ENCODE results near the gene WDR72. TPM values are rescaled to one million over a fixed set of nuclear protein-coding genes. Genes with fewer than 3 reads are reported as not detected.
"Not testable (repeated sequence)": the region's sequence is repeated elsewhere in the genome, so short reads cannot be mapped to it uniquely, and the experiment has no call there.

The WDR72 gene
- polyA plus RNA-seq (ENCODE audit: insufficient read length in 4 of 4), result 10 to 100 TPM in 3 of 4 donors, 1 to 10 TPM in 1; 1.2 to 74.3 (median 65.8) TPM

DNA sequence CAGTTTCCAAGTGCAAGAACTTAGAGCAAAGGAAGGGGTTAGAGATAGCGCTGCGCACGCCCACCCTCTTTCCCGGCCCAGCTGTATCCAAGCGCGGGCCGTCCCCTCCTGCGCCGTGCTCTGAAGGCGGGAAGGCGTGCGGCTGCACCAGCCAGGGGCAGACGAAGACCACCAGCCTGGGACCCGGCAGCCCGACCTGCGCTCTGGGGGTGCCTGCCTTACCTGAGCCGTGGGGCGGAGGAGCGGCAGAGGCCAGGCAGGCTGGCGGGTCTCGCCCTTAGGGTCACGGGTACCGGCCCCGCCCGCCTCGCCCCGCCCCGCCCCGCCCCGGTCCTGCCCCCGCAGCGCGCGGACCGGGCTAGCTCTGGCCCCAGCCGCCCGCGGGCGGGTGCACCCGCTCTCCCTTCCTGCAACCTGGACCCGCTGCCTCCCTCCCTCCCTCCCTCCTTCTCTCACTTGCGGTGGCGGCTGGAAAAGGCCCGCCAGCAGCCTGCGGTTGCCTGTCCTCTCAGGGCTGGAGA is at the start of gene WDR72:
TSS of gene WDR72 (minus strand) at position 253 of the 521 bp plus-strand sequence. CDS start 26,514 bp downstream, outside the sequence.
- DNase-seq (ENCODE audit: low read depth in 4 of 4, low spot score in 3 of 4), result no peak

DNA sequence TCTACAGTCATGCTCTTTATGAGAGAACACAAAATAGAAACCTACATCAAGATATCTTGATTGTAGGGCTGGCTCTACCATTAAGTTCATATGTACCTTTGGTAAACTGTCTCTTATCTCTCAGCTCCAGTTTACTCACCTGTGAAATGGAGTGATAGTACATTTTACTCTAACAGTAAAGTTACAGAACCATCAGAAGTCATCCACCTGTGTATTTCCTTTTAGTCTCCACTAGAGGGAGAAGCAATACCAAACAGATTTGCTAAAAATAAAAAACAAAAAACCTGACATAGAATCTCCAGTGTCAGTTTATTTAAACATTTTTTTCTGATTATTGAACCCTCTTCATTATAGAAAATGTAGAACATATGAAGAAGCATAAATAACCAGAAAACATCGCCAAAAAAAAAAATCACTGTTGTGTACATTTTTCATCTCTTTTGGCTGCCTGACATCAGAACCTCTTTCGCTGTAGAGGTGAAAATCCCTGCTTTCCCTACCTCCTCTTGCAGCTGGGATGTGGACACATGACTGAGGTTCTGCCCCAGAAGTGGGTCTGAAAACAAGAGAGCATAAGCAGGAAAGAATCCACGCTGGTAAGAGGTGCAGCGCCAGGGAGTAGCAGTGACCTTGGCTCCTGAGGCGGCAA is 48.7 kb upstream of the WDR72 start:
- DNase-seq (ENCODE audit: low read depth in 4 of 4, low spot score in 3 of 4), result no peak

DNA sequence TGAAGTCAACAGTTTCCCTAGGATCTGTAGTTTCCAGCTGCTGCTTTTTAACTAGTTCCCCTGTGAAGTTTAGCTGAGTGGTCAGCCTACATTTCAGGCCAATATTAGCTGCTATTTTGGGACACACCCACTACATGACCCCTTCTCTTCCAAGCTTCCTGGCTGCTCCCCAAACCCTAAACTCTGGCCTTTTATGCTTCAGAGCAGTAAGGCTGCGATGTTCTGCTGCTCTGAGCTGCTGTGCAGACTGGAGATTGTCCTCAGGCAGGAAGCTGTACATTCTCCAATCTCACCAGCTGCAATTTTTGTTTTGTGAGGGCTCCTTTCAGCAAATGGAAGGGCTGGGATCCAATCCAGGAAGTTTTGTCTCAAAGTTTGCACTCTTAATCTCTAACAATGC is 48.0 kb upstream of the WDR72 start:
- no peak for DNase-seq (ENCODE audit: low read depth in 4 of 4, low spot score in 3 of 4)

DNA sequence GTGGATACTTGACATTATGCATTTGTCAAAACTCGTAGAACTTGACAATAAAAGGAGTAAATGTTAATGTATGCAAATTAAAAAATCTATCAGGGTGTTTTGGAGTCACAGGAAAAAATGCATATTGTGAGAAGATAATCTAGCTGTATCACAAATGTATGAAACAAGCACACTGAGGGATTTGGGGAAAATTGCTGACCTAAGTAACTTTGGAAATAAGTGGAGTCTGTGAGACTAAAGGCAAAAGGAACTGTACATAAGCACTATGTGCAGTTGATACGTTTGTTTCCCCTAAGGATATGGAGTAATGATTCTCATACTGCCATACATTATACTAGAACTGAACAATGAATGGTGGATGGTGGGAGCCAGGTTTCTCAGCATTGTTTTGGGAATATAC is 43.2 kb upstream of the WDR72 start:
- no peak for DNase-seq (ENCODE audit: low read depth in 4 of 4, low spot score in 3 of 4)

DNA sequence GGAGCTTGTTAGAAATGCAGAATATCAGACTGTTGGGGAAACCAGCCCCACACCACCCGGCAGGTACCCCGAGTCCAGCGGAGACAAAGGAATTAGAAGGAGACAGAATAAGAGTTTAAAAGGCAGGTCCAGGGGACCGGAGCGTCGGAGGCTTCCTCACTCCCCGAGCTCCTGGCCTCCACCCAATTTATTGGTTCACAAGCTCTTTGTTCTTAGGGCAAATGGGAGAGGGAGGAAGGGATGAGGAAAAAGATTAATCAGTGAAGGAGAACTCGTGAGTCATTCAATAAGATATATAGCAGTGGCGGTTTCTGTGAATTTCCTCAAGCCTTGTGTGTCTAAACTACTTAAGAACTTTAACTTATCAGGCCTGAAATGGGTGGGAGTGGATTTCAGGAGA is 32.1 kb upstream of the WDR72 start:
- no peak for DNase-seq (ENCODE audit: low read depth in 4 of 4, low spot score in 3 of 4)

DNA sequence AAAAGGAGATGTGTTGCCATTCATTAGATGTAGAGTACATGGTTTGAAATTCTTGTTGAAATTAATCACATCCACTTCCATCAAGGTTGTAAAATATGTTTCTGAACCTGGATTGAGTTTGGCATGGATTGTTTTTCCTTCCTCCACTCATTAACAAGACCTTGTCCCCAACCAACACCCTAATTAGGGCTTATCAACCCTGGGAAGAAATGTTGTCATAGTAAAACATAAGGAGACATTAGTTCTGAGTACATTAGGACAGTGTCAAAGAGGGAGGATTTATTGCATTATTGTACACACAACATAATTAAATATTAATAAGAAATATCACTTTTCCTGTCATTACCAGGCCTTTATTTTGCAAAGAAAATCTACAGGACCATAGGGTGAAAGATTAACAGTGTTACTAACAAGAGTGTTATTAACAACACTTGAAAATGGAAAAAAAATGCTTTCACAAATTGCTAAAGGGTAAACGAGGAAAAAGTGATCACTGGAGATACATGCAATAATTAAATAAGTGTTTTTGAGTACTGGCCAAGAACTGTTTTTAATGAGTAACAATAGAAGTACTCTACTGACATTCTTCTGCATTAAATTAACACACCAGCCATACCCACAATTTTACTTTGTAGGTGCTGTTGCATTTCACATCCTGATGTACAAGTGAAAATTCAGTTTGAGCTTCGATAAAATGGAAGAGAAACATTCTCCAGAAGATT is 30.4 kb upstream of the WDR72 start:
- DNase-seq (ENCODE audit: low read depth in 4 of 4, low spot score in 3 of 4), result no peak

DNA sequence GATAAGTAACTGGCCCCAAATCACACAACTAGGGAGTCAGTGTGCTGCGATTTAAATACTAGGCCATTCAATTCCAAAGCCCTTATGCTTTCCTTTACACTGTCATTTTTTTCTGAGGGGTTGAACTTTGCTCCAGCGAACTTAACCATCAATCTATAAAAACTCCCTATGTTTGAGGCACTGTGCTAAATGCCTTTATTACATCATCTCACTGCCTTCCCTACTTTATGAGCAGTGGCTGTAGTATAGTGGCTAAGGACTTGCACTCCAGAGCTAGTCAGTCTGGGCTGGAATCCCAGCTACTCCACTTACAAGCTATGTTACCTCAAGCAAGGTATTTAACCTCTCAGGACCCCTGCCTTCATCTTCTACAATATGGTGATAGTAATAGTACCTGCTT is 26.9 kb upstream of the WDR72 start:
- DNase-seq (ENCODE audit: low read depth in 4 of 4, low spot score in 3 of 4), result no peak

DNA sequence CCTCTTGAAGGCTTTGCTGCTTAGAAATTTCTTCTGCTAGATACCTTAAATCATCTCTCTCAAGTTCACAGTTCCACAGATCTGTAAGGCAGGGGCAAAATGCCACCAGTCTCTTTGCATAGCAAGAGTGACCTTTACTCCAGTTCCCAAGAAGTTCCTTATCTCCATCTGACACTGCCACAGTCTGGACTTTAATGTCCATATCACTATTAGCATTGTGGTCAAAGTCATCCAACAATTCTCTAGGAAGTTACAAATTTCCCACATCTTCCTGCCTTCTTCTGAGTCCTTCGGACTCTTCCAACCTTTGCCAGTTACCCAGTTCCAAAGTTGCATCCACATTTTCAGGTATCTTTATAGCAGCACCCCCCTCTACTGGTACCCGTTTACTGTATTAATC is 25.8 kb upstream of the WDR72 start:
- DNase-seq (ENCODE audit: low read depth in 4 of 4, low spot score in 3 of 4), result not testable (repeated sequence)

DNA sequence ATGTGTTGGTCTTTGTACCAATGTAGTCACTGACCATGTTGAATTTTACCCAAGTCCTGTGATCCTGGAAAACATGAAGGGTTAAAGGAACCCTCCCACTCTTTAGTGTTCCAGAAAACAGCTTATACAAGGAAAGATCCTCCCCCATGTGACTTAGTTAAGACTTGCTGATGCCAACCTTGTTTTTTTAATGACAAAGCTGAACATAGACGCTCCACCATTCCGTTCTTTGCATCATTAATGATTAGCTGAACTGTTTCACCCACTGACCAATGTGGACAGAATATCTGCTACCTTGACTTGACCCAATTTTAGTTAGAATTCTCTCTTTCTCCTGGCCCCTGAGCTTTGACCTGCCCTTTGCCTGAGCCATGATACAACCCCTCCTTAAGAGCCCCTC is 3.5 kb upstream of the WDR72 start:
- no peak for DNase-seq (ENCODE audit: low read depth in 4 of 4, low spot score in 3 of 4)

DNA sequence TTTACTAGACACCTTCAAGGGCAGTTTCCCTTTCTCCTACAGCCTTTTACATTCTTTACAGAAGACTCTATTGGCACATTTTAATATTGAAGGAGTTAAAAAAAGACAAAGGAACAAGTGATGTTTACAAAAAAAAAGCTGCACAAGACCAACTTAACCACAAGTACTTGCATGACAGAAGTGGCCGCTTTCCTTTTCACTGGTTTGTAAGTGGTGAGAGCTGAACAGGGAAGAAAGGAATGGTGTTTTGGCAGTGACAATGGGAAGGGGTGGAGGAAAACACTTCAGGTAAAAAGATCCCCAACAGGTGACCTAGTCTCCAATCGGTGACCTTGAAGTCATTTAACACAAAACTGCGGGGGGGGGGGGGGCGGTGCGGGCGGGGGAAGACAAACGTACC is 1.1 kb downstream of the WDR72 start:
- DNase-seq (ENCODE audit: low read depth in 4 of 4, low spot score in 3 of 4), result no peak

DNA sequence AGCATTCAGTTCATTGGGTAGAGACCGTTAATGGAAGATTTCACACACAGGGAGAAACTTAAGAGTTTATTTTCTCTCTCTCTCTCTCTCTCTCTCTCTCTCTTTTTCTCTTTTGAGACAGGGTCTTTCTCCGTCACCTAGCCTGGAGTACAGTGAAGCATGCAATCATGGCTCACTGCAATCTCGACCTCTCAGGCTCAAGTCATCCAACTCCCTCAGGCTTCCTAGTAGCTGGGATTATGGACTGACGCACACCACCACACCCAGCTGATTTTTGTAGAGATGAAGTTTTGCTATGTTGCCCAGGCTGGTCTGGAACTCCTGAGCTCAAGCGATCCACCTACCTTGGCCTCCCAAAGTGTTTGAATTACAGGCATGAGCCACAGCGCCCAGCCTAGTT is 1.6 kb downstream of the WDR72 start:
- no peak for DNase-seq (ENCODE audit: low read depth in 4 of 4, low spot score in 3 of 4)

DNA sequence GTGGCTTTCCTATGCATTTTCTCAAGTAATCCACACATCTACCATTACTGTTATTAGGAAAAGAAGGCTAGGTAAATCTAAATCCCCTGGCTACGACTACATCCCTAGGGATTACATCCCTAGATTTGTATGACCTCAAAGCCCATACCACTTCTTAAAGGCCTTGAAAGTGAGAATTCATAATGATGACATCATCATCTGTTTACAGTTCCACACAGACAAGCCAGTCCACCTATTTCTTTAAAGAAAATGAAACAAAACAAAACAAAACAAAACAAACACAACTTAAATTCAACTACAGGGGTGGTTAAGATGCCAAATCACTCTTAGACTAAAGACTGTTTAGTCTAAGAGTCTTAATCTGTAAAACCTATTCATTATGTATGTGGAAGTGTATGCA is 5.7 kb downstream of the WDR72 start:
- no peak for DNase-seq (ENCODE audit: low read depth in 4 of 4, low spot score in 3 of 4)

DNA sequence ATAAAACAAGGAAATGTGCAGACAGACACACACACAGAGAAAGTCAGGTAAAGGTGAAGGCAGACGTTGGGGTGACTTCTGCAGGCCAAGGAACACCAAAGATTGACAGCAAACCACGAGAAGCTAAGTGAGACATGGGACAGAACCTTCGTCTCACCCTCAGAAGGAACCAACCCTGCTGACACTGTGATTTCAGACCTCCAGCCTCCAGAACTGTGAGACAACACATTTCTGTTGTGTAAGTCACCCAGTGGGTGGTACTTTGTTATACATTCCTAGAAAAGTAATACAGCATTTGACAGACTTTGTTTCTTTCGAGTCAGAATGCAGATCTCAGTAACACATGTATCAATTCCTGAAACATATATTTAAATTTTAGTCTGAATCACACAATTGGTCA is 7.1 kb downstream of the WDR72 start:
- DNase-seq (ENCODE audit: low read depth in 4 of 4, low spot score in 3 of 4), result no peak

DNA sequence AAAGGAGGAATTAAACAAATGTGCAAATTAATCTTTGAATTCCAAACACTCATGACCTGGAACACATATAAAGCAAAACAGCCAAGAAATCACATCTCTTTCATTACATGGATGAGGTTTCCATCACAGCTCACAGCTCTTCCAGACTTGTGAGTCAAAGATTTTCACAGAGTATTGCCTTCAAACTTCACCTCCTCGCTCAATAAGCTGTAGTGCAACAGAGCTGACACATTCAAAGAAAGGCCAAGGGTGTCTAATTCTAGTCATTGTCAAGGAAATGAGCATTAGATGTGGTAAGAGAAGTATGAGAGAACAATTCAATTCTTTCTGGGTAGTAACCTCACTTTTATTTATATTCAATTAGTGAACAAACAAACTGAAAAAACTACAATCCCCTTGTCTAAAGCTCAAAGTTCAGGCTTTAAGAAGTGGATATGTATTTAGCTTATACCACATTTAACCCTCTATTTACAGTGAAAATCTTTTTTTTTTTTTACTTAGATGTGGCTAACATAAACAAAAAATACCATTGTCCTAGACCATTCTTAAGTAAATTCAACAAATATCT is 11.9 kb downstream of the WDR72 start:
- no peak for DNase-seq (ENCODE audit: low read depth in 4 of 4, low spot score in 3 of 4)

DNA sequence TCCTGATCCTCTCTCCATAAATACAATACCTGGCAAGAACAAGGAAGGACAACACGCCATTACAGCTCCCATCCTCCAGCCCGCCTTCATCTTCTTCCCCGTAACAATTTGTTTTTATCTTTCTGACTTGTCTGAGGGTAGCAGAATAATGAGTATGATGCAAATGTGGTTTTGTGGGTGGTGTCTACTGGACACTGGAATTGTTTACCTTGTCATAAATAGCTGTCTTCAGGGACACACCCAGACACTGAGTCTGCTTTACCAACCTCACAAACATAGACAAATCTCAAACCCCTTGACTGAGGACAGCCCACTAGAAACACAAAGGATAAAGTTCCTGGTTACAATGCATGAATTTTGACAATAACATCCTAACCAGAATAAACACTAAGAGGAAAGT is 13.4 kb downstream of the WDR72 start:
- DNase-seq (ENCODE audit: low read depth in 4 of 4, low spot score in 3 of 4), result no peak

DNA sequence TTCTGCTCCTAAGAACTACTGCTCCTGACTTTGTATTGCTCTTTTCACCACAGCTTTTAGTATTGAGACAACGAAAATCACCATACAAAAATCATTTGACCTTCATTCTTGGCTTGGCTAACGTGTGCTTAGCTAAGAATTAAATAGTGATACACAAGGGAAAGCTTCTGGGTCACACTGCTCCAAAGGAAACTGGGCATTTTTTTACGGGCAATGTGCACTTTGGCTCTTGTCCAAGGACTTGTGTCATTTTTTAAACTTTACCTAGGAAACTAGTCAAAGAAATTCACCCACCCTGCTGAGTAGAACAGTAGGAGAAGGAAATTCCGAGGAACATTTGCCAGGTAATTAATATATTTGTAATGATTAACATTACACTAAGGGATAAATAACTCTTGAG is 19.8 kb downstream of the WDR72 start:
- DNase-seq (ENCODE audit: low read depth in 4 of 4, low spot score in 3 of 4), result peak in 1 of 4 donors; percentile 48

DNA sequence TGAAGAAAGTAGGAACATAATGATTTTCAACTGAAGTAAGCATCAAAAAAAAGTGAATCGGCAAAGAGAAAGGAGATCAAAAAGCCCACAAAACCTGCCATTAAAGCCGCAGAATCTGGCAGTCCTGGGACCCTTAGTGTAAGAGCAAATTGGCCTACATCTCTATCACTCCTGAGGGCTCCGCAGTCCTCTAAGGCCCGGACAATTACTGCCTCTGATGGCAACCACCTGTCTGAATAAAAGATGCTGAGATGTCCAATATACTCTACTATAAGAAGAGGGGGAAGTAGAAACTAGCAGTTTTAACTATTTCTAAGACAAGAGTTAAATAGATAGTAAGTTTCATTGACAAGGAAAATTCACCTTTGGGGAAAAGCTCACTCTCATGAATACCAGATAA is 20.3 kb downstream of the WDR72 start:
- no peak for DNase-seq (ENCODE audit: low read depth in 4 of 4, low spot score in 3 of 4)

DNA sequence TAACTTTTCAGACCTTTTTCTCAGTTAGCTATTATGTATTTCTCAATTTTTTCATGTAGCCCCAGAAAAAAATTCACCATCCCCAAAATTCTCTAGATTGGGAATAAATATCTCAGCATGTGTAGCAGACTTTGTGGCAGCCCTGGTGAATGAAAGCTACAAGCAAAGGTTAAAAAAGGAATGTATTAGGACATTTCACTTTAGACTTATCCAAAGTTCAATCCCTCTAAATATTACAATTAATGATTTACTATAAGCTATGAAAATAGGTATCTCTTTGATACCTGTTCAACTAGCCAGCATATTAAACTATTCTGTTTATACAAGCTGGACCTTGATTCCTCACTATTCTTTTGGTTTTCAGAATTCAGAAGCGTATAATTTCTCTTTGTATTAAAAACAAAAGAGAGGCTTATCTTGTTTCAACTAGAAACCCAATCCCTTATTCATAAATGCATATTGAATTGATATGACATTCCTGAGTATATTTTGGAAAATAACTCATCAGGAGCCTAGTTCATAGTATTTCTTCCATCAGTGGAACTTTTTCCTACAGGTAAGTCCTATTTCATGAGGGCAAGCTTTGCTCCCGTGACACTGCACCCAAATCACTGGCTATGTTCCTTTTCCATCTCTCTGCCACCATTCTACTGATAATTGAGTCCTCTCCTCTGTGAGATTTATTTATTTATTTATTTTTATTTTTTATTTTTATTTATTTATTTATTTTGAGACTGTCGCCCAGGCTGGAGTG is 38.0 kb downstream of the WDR72 start:
- no peak for DNase-seq (ENCODE audit: low read depth in 4 of 4, low spot score in 3 of 4)

DNA sequence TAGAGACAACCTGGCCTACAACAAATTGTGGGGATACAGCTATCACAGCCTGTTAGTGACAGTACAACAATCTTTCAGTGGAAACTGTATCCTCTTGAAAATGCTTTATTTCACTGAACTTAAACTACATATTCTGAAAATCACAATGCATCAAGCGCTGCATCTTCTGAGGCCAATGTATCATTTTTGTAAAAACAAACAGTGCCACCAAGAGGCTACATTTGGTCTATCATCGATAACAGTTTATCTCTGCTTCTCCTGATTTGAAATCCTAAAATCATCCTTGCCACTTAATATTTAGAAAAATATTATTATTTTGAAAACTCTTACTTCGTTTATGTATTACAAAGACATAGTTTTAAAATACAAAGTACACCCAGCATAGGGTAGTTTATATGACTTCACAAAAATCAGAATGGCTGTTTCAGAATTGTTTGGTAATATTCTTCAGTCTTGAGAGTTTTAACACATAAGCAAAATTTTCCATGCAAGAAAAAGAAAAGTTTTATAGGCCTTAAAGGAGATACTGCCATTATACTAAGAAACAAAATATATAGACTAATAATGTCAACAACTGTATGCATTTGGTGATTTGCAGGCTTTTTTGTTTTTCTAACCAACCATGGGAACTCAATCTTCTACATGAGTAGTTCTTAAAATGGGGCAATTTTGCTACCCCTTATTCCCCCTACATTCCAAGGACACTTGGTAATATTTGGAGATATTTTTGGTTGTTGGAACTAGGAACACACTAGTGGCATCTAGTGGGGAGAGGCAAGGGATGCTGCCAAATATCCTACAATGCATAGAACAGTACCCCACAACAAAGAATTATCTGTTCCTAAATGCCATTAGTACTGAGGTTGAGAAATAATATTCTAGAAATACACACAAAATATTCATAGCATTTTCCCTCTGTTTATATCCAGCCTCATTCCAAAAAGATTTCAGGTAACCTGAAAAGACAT is 42.3 kb downstream of the WDR72 start:
- DNase-seq (ENCODE audit: low read depth in 4 of 4, low spot score in 3 of 4), result no peak

DNA sequence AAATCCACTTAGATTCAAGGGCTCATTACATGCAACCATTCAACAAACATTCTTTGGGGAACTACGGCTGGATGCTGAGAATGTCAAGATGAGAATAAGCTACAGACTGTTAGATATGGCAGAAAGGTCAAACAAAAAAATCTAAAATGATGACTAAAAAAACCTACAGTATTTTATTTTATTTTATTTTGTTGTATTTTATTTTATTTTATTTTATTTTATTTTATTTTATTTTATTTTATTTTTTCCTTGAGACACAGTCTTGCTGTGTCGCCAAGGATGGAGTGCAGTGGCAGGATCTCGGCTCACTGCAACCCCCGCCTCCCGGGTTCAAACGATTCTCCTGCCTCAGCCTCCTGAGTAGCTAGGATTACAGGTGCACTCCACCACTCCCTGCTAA is 46.2 kb downstream of the WDR72 start:
- DNase-seq (ENCODE audit: low read depth in 4 of 4, low spot score in 3 of 4), result no peak
